HepG2 (cell line): ENCODE measurements around the gene CSNK2B. TPM values are rescaled to one million over a fixed set of nuclear protein-coding genes. Genes with fewer than 3 reads are reported as not detected.

Source experiments
- ATAC-seq: fragments of 200-7000 bp; cut with Tn5 transposase; 3 replicates; pipeline ENCODE4 v1.9.1; 2020; ENCODE audit warnings: mild to moderate bottlenecking, moderate library complexity
- BruUV-seq: library from RNA; stranded (reverse); fragments of 400-500 nt; replicated peaks from 2 replicates; lab custom pipeline; 2021; lab: Mats Ljungman, UMichigan
- CTCF ChIA-PET: fragments of 300-600 bp; formaldehyde crosslinking; extraction: SDS; loops from one replicate; lab custom pipeline; 2021; ENCODE audit warnings: low total read pairs, inconsistent platforms, low intra/inter-chr PET ratio; lab: Yijun Ruan, JAX
- POLR2A ChIA-PET: fragments of 350-600 bp; sonication (Branson Sonifier 250); formaldehyde crosslinking; loops from one replicate; lab custom pipeline; 2020; ENCODE audit warnings: antibody characterized with exemption, inconsistent platforms; lab: Yijun Ruan, JAX
- DNase-seq: peaks from one replicate; pipeline ENCODE4 v3.0.0-alpha.2; 2015; ENCODE audit warnings: low spot score
- FAIRE-seq: peaks from 3 replicates; lab custom pipeline; 2011; peaks lifted over from hg19 to GRCh38; lab: Jason Lieb, UNC
- H2AFZ ChIP-seq: one replicate; pipeline ENCODE4 v1.6.1; 2011; ENCODE audit warnings: low read length, inconsistent platforms
- H3K27ac ChIP-seq: fragments of 300-600 bp; 3 replicates; pipeline ENCODE4 v1.8.0; 2011; ENCODE audit warnings: mixed run types, mild to moderate bottlenecking, mixed read lengths, low read length, inconsistent platforms; ENCODE audit not compliant: insufficient read depth; ENCODE audit errors: extremely low read length
- H3K27me3 ChIP-seq, 2 experiments: fragments of 200-600 bp in 1 of 2; 2 replicates in 1 of 2; 3 replicates in 1 of 2; pipeline versions ENCODE4 v1.6.0 to v1.8.0; 2011; ENCODE audit warnings: low read length in 2 of 2, mild to moderate bottlenecking in 2 of 2, moderate library complexity in 2 of 2, inconsistent platforms in 1 of 2; ENCODE audit not compliant: insufficient read depth in 2 of 2, control insufficient read depth in 1 of 2
- H3K36me3 ChIP-seq, 2 experiments: fragments of 200-600 bp in 1 of 2; replicated peaks in 1 of 2; 2 replicates in 1 of 2; 3 replicates in 1 of 2; pipeline versions ENCODE4 v1.5.1 to v1.8.0; 2011; ENCODE audit warnings: low read length in 2 of 2, inconsistent platforms in 1 of 2; ENCODE audit not compliant: insufficient read depth in 2 of 2, control insufficient read depth in 1 of 2
- H3K4me1 ChIP-seq: 2 replicates; pipeline ENCODE4 v1.5.1; 2012; ENCODE audit warnings: low read length, inconsistent platforms; ENCODE audit not compliant: insufficient read depth
- H3K4me2 ChIP-seq: 2 replicates; pipeline ENCODE4 v1.6.0; 2011; ENCODE audit warnings: low read depth, low read length, inconsistent platforms
- H3K4me3 ChIP-seq, 3 experiments: fragments of 200-600 bp in 1 of 3; sonication (generic), shearing (Covaris generic) in 1 of 3; replicated peaks in 1 of 3; 2 replicates each; pipeline ENCODE4 v1.5.1; 2011 to 2016; ENCODE audit warnings: low read length in 3 of 3, inconsistent platforms in 2 of 3, low read depth in 2 of 3, mild to moderate bottlenecking in 2 of 3, control low read depth in 1 of 3, mixed read lengths in 1 of 3; ENCODE audit not compliant: insufficient read depth in 1 of 3
- H3K79me2 ChIP-seq: one replicate; pipeline ENCODE4 v1.6.1; 2011; ENCODE audit warnings: low read length, inconsistent platforms; ENCODE audit not compliant: insufficient read depth
- H3K9ac ChIP-seq: 2 replicates; pipeline ENCODE4 v1.6.0; 2011; ENCODE audit warnings: mild to moderate bottlenecking, low read depth, low read length, inconsistent platforms; ENCODE audit not compliant: insufficient read depth
- H3K9me3 ChIP-seq: 2 replicates; pipeline ENCODE4 v1.5.1; 2012; ENCODE audit warnings: mild to moderate bottlenecking, low read length
- H4K20me1 ChIP-seq: 2 replicates; pipeline ENCODE4 v1.6.0; 2011; ENCODE audit warnings: inconsistent platforms, mild to moderate bottlenecking, low read length, moderate library complexity; ENCODE audit not compliant: insufficient read depth
- CCAR2 ChIP-seq: fragments of 200-400 bp; formaldehyde crosslinking; optimal IDR thresholded peaks from 2 replicates; pipeline ENCODE3; 2018; ENCODE audit warnings: low read depth, mild to moderate bottlenecking, low read length, moderate library complexity
- GATAD2A ChIP-seq: IDR thresholded peaks from 2 replicates; pipeline ENCODE4 v1.6.1; 2016
- KDM1A ChIP-seq: IDR thresholded peaks from 2 replicates; pipeline ENCODE4 v1.6.1; 2016; ENCODE audit warnings: missing compliant biosample characterization
- SOX13 ChIP-seq, 3 experiments: fragments of 450-650 bp in 1 of 3; sonication (generic) in 1 of 3; formaldehyde crosslinking in 1 of 3; IDR thresholded peaks in 2 of 3; conservative IDR thresholded peaks in 1 of 3; 2 replicates each; pipeline versions ENCODE4 v1.5.0 to v1.6.1; 2016 to 2020; ENCODE audit warnings: antibody characterized with exemption in 1 of 3, mild to moderate bottlenecking in 1 of 3, missing compliant biosample characterization in 1 of 3, missing genetic modification reagents in 1 of 3, moderate library complexity in 1 of 3
- TCF7 ChIP-seq: sonication (generic); IDR thresholded peaks from 2 replicates; pipeline ENCODE4 v1.6.1; 2016; ENCODE audit warnings: antibody characterized with exemption, low read depth
- TEAD3 ChIP-seq: optimal IDR thresholded peaks from 2 replicates; pipeline ENCODE3; 2016; ENCODE audit warnings: borderline replicate concordance
- XRCC5 ChIP-seq: fragments of 200-400 bp; formaldehyde crosslinking; optimal IDR thresholded peaks from 2 replicates; pipeline ENCODE3; 2017; ENCODE audit warnings: mild to moderate bottlenecking, low read length
- WGBS: methylation state at CpG from one replicate; pipeline ENCODE4 v1.1.6; 2017; ENCODE audit warnings: low lambda C conversion rate; 5-methylcytosine and 5-hydroxymethylcytosine counted together
- in situ Hi-C: cut with HindIII; loops from 2 replicates; pipeline ENCODE4 v1.10.0; 2017; ENCODE audit warnings: low pct_unique_long_range_greater_than_20kb; ENCODE audit not compliant: extremely low pct_ligation_motif_present
- intact Hi-C: fragments of 100-400 bp; cut with micrococcal nuclease; formaldehyde crosslinking; loops from one replicate; pipeline ENCODE4 v1.10.0; 2022; ENCODE audit not compliant: unreplicated experiment
- polyA plus RNA-seq, 8 experiments: library from polyadenylated mRNA; depleted of rRNA in 3 of 8; stranded (reverse) in 7 of 8; unstranded in 1 of 8; fragments of >200 nt; fragmentation: Illumina TruSeq in 4 of 8; extraction: Trizol in 4 of 8; gene quantifications; 2 replicates each; pipeline versions ENCODE4 v1.2.1 to v1.2.3, GENCODE V29; 2011 to 2016; ENCODE audit warnings: low read depth in 4 of 8, missing spikeins in 1 of 8, mixed read lengths in 1 of 8; ENCODE audit not compliant: insufficient read depth in 1 of 8
- total RNA-seq, 5 experiments: library from RNA; depleted of rRNA; stranded (reverse); fragments of >200 nt; fragmentation: Illumina TruSeq; extraction: Trizol; gene quantifications; 2 replicates each; pipeline ENCODE4 v1.2.3, GENCODE V29; 2016; ENCODE audit warnings: low read depth in 1 of 5
- TF ChIP-seq, protein P1 (sequence below): sonication (generic); IDR thresholded peaks from 2 replicates; pipeline ENCODE4 v1.6.1; 2016; ENCODE audit warnings: low read depth, borderline replicate concordance
- TF ChIP-seq, protein P2 (sequence below): sonication (generic); formaldehyde crosslinking; IDR thresholded peaks from 2 replicates; pipeline ENCODE4 v1.4.0; 2020; ENCODE audit warnings: missing genetic modification reagents
- TF ChIP-seq, protein P3 (sequence below): sonication (generic); formaldehyde crosslinking; conservative IDR thresholded peaks from 2 replicates; pipeline ENCODE4 v1.8.0; 2022; ENCODE audit warnings: mild to moderate bottlenecking, moderate library complexity, missing genetic modification reagents
- TF ChIP-seq, protein P4 (sequence below): sonication (generic); formaldehyde crosslinking; IDR thresholded peaks from 2 replicates; pipeline ENCODE4 v1.4.0; 2020; ENCODE audit warnings: missing genetic modification reagents

Gene CSNK2B
- total and polyA plus RNA-seq, 2 of the 13 experiments (the other 11 are each of a cell fraction or from before 2014, with no cell fraction given): 111 to 296 TPM

DNA sequence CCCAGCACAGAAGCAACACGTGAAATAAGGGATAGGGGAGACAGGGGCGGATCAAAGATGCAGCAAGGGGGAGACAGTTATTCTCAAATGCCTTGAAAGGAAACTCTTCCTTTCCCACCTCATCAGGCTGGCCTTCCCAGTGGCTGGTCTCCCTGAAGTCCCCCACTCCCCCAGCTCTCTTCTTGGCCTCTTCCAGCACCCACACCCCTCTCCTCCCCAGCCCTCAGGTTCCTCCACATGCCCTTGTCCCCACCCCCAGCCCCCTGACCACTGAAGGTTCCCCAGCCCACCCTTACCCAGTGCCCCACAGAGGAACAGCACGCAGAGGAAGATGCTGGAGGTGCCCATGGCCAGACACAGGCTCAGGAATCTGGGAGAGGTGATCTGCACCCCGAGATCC is 47.6 kb downstream of the CSNK2B start (continued):
- no peak for TF ChIP-seq KDM1A (CRISPR knock-in tag)

DNA sequence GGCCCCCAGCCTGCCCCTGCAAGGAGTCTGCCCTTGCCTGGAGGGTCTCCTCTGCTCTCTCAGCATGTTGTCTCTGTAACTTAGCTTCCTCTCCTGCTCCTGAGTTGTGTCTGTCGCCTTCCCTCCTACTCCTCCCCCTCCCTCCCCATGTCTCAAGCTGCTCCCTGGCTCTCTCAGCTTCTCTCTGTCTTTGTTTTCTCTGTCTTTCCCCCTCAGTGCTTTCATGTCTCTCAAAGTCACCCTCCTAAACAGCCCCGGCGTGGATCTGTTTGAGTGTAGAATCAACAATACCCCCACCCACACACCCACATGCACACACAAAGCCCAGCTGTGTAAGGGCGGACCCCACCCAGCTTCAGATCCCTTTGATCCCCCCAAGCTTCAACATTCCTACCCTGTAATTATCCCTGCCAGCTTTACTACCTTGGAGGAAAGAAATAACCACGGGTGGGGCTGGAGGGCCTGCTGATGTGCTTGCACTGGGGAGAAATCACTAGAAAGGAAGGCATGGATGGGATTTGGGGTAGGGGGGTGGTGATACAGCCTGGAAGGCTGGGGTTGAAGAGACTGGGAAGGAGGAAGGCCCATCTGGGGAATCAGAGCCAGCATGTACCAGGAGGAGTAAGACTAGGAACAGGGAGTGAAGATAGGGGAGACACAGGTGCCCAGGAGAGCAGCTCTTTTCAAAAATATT is 48.3 kb downstream of the CSNK2B start:
- no peaks in the 10 kb centered on the region for H3K36me3 ChIP-seq
- peak overlapping the region; percentile 5 for H2AFZ ChIP-seq
- no peak overlapping the region for H3K27ac ChIP-seq
- peak; percentile 32 for FAIRE-seq
- peak overlapping the region; percentile 63 for H3K4me2 ChIP-seq
- BruUV-seq: no TSS peak
- in situ Hi-C loops (no loop called here), intact Hi-C loops (no loop called here)
- peaks cover 34% of the 10 kb centered on the region for H3K4me1 ChIP-seq
- H4K20me1 ChIP-seq: no peaks in the 10 kb centered on the region
- DNase-seq: peak; percentile 68
- peaks cover 14 to 51% of the 10 kb centered on the region in 2 experiments; a peak in 4 of 5 replicates for H3K27me3 ChIP-seq
- H3K4me3 ChIP-seq: peak overlapping the region in 1 of 3 experiments; percentile 43; a peak in 2 of 6 replicates
- POLR2A ChIA-PET: interaction anchor here (0.6 to 5.1 kb wide), 18 partner anchors 11 to 188 kb away, joined by 3 to 31 read pairs (median 4); partner anchors contain the start of genes ABHD16A, APOM, C6orf47 and CLIC1
- 2% methylated on average over 5 of the region's 5 CpGs for WGBS
- H3K79me2 ChIP-seq: no peaks in the 10 kb centered on the region
- H3K9ac ChIP-seq: no peak overlapping the region; the same call in 1 of the 2 replicates
- no peak; the same call in 2 of the 3 replicates for ATAC-seq
- H3K9me3 ChIP-seq: no peaks in the 10 kb centered on the region
- CTCF ChIA-PET: no interaction called here
- no peak for TF ChIP-seq SOX13 (IDR thresholded peaks at IDR 0.05)
- peak in 1 of 2 experiments; percentile 71; a peak in 2 of 4 replicates for TF ChIP-seq SOX13 (CRISPR knock-in tag; conservative IDR thresholded peaks at IDR 0.05 in 1 of 2, IDR thresholded peaks at IDR 0.05 in 1 of 2)
- TF ChIP-seq TCF7: peak; percentile 71
- TF ChIP-seq, protein P1, sequence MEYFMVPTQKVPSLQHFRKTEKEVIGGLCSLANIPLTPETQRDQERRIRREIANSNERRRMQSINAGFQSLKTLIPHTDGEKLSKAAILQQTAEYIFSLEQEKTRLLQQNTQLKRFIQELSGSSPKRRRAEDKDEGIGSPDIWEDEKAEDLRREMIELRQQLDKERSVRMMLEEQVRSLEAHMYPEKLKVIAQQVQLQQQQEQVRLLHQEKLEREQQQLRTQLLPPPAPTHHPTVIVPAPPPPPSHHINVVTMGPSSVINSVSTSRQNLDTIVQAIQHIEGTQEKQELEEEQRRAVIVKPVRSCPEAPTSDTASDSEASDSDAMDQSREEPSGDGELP: peak; percentile 45; the same call in 1 of the 2 replicates
- peak; percentile 36 for TF ChIP-seq TEAD3 (CRISPR knock-in tag)
- TF ChIP-seq, protein P2, sequence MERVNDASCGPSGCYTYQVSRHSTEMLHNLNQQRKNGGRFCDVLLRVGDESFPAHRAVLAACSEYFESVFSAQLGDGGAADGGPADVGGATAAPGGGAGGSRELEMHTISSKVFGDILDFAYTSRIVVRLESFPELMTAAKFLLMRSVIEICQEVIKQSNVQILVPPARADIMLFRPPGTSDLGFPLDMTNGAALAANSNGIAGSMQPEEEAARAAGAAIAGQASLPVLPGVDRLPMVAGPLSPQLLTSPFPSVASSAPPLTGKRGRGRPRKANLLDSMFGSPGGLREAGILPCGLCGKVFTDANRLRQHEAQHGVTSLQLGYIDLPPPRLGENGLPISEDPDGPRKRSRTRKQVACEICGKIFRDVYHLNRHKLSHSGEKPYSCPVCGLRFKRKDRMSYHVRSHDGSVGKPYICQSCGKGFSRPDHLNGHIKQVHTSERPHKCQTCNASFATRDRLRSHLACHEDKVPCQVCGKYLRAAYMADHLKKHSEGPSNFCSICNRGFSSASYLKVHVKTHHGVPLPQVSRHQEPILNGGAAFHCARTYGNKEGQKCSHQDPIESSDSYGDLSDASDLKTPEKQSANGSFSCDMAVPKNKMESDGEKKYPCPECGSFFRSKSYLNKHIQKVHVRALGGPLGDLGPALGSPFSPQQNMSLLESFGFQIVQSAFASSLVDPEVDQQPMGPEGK (CRISPR knock-in tag): peak; percentile 62
- TF ChIP-seq GATAD2A: peak; percentile 43; the same call in 1 of the 2 replicates
- TF ChIP-seq, protein P3, sequence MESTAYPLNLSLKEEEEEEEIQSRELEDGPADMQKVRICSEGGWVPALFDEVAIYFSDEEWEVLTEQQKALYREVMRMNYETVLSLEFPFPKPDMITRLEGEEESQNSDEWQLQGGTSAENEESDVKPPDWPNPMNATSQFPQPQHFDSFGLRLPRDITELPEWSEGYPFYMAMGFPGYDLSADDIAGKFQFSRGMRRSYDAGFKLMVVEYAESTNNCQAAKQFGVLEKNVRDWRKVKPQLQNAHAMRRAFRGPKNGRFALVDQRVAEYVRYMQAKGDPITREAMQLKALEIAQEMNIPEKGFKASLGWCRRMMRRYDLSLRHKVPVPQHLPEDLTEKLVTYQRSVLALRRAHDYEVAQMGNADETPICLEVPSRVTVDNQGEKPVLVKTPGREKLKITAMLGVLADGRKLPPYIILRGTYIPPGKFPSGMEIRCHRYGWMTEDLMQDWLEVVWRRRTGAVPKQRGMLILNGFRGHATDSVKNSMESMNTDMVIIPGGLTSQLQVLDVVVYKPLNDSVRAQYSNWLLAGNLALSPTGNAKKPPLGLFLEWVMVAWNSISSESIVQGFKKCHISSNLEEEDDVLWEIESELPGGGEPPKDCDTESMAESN (CRISPR knock-in tag): no peak
- TF ChIP-seq CCAR2: peak; percentile 76
- TF ChIP-seq, protein P4, sequence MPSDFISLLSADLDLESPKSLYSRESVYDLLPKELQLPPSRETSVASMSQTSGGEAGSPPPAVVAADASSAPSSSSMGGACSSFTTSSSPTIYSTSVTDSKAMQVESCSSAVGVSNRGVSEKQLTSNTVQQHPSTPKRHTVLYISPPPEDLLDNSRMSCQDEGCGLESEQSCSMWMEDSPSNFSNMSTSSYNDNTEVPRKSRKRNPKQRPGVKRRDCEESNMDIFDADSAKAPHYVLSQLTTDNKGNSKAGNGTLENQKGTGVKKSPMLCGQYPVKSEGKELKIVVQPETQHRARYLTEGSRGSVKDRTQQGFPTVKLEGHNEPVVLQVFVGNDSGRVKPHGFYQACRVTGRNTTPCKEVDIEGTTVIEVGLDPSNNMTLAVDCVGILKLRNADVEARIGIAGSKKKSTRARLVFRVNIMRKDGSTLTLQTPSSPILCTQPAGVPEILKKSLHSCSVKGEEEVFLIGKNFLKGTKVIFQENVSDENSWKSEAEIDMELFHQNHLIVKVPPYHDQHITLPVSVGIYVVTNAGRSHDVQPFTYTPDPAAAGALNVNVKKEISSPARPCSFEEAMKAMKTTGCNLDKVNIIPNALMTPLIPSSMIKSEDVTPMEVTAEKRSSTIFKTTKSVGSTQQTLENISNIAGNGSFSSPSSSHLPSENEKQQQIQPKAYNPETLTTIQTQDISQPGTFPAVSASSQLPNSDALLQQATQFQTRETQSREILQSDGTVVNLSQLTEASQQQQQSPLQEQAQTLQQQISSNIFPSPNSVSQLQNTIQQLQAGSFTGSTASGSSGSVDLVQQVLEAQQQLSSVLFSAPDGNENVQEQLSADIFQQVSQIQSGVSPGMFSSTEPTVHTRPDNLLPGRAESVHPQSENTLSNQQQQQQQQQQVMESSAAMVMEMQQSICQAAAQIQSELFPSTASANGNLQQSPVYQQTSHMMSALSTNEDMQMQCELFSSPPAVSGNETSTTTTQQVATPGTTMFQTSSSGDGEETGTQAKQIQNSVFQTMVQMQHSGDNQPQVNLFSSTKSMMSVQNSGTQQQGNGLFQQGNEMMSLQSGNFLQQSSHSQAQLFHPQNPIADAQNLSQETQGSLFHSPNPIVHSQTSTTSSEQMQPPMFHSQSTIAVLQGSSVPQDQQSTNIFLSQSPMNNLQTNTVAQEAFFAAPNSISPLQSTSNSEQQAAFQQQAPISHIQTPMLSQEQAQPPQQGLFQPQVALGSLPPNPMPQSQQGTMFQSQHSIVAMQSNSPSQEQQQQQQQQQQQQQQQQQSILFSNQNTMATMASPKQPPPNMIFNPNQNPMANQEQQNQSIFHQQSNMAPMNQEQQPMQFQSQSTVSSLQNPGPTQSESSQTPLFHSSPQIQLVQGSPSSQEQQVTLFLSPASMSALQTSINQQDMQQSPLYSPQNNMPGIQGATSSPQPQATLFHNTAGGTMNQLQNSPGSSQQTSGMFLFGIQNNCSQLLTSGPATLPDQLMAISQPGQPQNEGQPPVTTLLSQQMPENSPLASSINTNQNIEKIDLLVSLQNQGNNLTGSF (CRISPR knock-in tag): no peak
- TF ChIP-seq XRCC5: peak; percentile 31
